Measurements from ENCODE around the gene INTS11. TPM values are rescaled to one million over a fixed set of nuclear protein-coding genes. Genes with fewer than 3 reads are reported as not detected.

The INTS11 gene
- total RNA-seq, 1 experiment from 2014 or later, result 48.4 TPM

DNA sequence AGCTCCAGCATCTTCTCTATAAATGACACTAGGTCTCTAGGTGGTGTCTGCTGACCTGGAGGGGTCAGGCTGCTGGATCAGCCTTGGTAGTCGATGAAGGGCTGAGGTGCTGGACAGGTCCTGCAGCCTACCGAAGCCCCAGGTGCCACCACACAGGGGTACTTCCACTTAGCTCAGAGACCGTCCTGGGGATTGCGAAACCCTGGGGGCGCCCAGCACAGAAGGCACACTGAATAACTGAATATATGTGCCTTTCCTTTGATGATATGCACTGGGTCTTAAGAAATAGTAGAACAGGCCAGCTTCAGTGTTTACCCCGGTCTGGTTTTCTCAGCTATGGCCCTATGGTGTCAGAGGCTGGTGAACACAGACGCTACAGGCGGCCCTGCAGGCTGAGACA lies 61.7 kb downstream of the INTS11 start:
- DNase-seq (ENCODE audit: low spot score), result no peak

GRCh38 chr1:1262071-1262470 lies 62.4 kb downstream of the INTS11 start:
- no peak for DNase-seq (ENCODE audit: low spot score)

Other genes starting within 250 kb of the INTS11 start
- 8.2 and 10.0 TPM in 2 replicates for gene C1orf159, start 208.6 kb downstream of the INTS11 start, total RNA-seq (2014; rRNA removed; shearing (Covaris generic))
- not detected in 2 replicates for gene TTLL10, start 150.8 kb downstream of the INTS11 start, total RNA-seq (2014; rRNA removed; shearing (Covaris generic))
- gene TNFRSF18, start 118.1 kb downstream of the INTS11 start, total RNA-seq (2014; rRNA removed; shearing (Covaris generic)), result not detected in 2 replicates
- not detected in 2 replicates for gene TNFRSF4, start 110.5 kb downstream of the INTS11 start, total RNA-seq (2014; rRNA removed; shearing (Covaris generic))
- 93.4 and 109 TPM in 2 replicates for gene SDF4, start 92.7 kb downstream of the INTS11 start, total RNA-seq (2014; rRNA removed; shearing (Covaris generic))
- 30.7 and 38.8 TPM in 2 replicates for gene B3GALT6, start 92.4 kb downstream of the INTS11 start, total RNA-seq (2014; rRNA removed; shearing (Covaris generic))
- gene C1QTNF12, start 77.9 kb downstream of the INTS11 start, total RNA-seq (2014; rRNA removed; shearing (Covaris generic)), result not detected in 2 replicates
- gene UBE2J2, start 50.8 kb downstream of the INTS11 start, total RNA-seq (2014; rRNA removed; shearing (Covaris generic)), result 26.2 and 38.0 TPM in 2 replicates
- 0.83 and 0.93 TPM in 2 replicates for gene SCNN1D, start 44.2 kb downstream of the INTS11 start, total RNA-seq (2014; rRNA removed; shearing (Covaris generic))
- gene ACAP3, start 16.7 kb downstream of the INTS11 start, total RNA-seq (2014; rRNA removed; shearing (Covaris generic)), result 37.2 and 37.5 TPM in 2 replicates
- 15.6 and 17.3 TPM in 2 replicates for gene PUSL1, start 16.1 kb downstream of the INTS11 start, total RNA-seq (2014; rRNA removed; shearing (Covaris generic))
- 17.0 and 19.5 TPM in 2 replicates for gene CPTP, start 142 bp upstream of the INTS11 start, total RNA-seq (2014; rRNA removed; shearing (Covaris generic))
- gene TAS1R3, start 6.6 kb upstream of the INTS11 start, total RNA-seq (2014; rRNA removed; shearing (Covaris generic)), result 0.22 and 0.33 TPM in 2 replicates
- 47.7 and 58.2 TPM in 2 replicates for gene DVL1, start 24.8 kb upstream of the INTS11 start, total RNA-seq (2014; rRNA removed; shearing (Covaris generic))
- gene MXRA8, start 33.9 kb upstream of the INTS11 start, total RNA-seq (2014; rRNA removed; shearing (Covaris generic)), result 0.24 TPM in 1 of 2 replicates, not detected in the other
- gene AURKAIP1, start 50.5 kb upstream of the INTS11 start, total RNA-seq (2014; rRNA removed; shearing (Covaris generic)), result 120 and 123 TPM in 2 replicates
- 35.6 and 43.2 TPM in 2 replicates for gene CCNL2, start 74.7 kb upstream of the INTS11 start, total RNA-seq (2014; rRNA removed; shearing (Covaris generic))
- gene MRPL20, start 82.6 kb upstream of the INTS11 start, total RNA-seq (2014; rRNA removed; shearing (Covaris generic)), result 117 and 151 TPM in 2 replicates
- 0.12 TPM in 1 of 2 replicates, not detected in the other for gene ANKRD65, start 96.6 kb upstream of the INTS11 start, total RNA-seq (2014; rRNA removed; shearing (Covaris generic))
- 0.91 and 2.0 TPM in 2 replicates for gene VWA1, start 111.0 kb upstream of the INTS11 start, total RNA-seq (2014; rRNA removed; shearing (Covaris generic))
- not detected in 2 replicates for gene ATAD3C, start 125.0 kb upstream of the INTS11 start, total RNA-seq (2014; rRNA removed; shearing (Covaris generic))
- gene ATAD3B, start 147.1 kb upstream of the INTS11 start, total RNA-seq (2014; rRNA removed; shearing (Covaris generic)), result 8.0 and 12.0 TPM in 2 replicates
- 16.4 and 19.2 TPM in 2 replicates for gene ATAD3A, start 187.5 kb upstream of the INTS11 start, total RNA-seq (2014; rRNA removed; shearing (Covaris generic))
- not detected in 2 replicates for gene TMEM240, start 216.0 kb upstream of the INTS11 start, total RNA-seq (2014; rRNA removed; shearing (Covaris generic))

All from A172 (cell line).